GM10266 (cell line): ENCODE results near the gene SNAP47.

Experiments
- DNase-seq: peaks from one replicate; pipeline ENCODE4 v3.0.0; 2012; ENCODE audit errors: extremely low spot score
- CTCF ChIP-seq: IDR thresholded peaks from 2 replicates; pipeline ENCODE4 v1.5.1; 2012; ENCODE audit warnings: mild to moderate bottlenecking, low read depth; ENCODE audit not compliant: control insufficient read depth, insufficient read depth; ENCODE audit errors: missing control alignments

SNAP47 gene

GRCh38 chr1:227793079-227793947 lies 58.1 kb downstream of the SNAP47 start:
- DNase-seq, result no peak
- TF ChIP-seq CTCF, result no peak

GRCh38 chr1:227793948-227794816 lies 58.9 kb downstream of the SNAP47 start:
- DNase-seq, result no peak
- no peak for TF ChIP-seq CTCF

GRCh38 chr1:227794817-227795192 lies 59.6 kb downstream of the SNAP47 start:
- no peak for TF ChIP-seq CTCF
- DNase-seq, result no peak

GRCh38 chr1:227795732-227796131 lies 60.5 kb downstream of the SNAP47 start:
- no peak for TF ChIP-seq CTCF
- DNase-seq, result no peak

- TF ChIP-seq CTCF, result no peak
- DNase-seq, result no peak
These were observed 61.2 kb downstream of the SNAP47 start for GRCh38 chr1:227796359-227796915.

- TF ChIP-seq CTCF, result no peak
- DNase-seq, result no peak
These were observed 61.9 kb downstream of the SNAP47 start for GRCh38 chr1:227797144-227797543.
